Lung (tissue), 12 donors: ENCODE data around the gene CNIH3. TPM values are rescaled to one million over a fixed set of nuclear protein-coding genes. Genes with fewer than 3 reads are reported as not detected.

ENCODE experiments used
- ATAC-seq: fragments of 200-7000 bp; cut with Tn5 transposase; one replicate; pipeline ENCODE4 v1.9.1; 2020; ENCODE audit warnings: moderate number of reproducible peaks; ENCODE audit not compliant: insufficient read depth, low FRiP score
- DNase-seq, 3 donors: peaks; one replicate each; pipeline ENCODE4 v3.0.0-alpha.2; 2013 to 2017
- H3K27ac ChIP-seq, 2 donors: one replicate each; pipeline ENCODE4 v1.5.1; 2013; ENCODE audit warnings: mild to moderate bottlenecking in 2 of 2, moderate library complexity in 2 of 2, control low read depth in 1 of 2, inconsistent platforms in 1 of 2, low read depth in 1 of 2, low read length in 1 of 2
- H3K27me3 ChIP-seq, 3 donors: one replicate each; pipeline ENCODE4 v1.5.1; 2013; ENCODE audit warnings: low read length in 2 of 3; ENCODE audit not compliant: control insufficient read depth in 3 of 3, insufficient read depth in 3 of 3
- H3K36me3 ChIP-seq, 4 donors: one replicate each; pipeline ENCODE4 v1.5.1; 2013; ENCODE audit warnings: low read length in 4 of 4, mild to moderate bottlenecking in 1 of 4, moderate library complexity in 1 of 4; ENCODE audit not compliant: control insufficient read depth in 4 of 4, insufficient read depth in 4 of 4
- H3K4me1 ChIP-seq, 5 donors: one replicate each; pipeline ENCODE4 v1.5.1; 2013; ENCODE audit warnings: low read length in 5 of 5, mild to moderate bottlenecking in 2 of 5, moderate library complexity in 1 of 5; ENCODE audit not compliant: control insufficient read depth in 5 of 5, insufficient read depth in 5 of 5
- H3K4me3 ChIP-seq: one replicate; pipeline ENCODE4 v1.5.1; 2013; ENCODE audit warnings: mild to moderate bottlenecking, control low read depth, moderate library complexity
- H3K9ac ChIP-seq, 2 donors: one replicate each; pipeline ENCODE4 v1.5.1; 2013; ENCODE audit warnings: low read length in 2 of 2, control low read depth in 1 of 2; ENCODE audit not compliant: insufficient read depth in 1 of 2
- H3K9me3 ChIP-seq, 4 donors: one replicate each; pipeline ENCODE4 v1.5.1; 2013; ENCODE audit warnings: low read length in 3 of 4, mild to moderate bottlenecking in 1 of 4, moderate library complexity in 1 of 4; ENCODE audit not compliant: control insufficient read depth in 4 of 4, insufficient read depth in 3 of 4
- CTCF ChIP-seq: IDR thresholded peaks from 2 replicates; pipeline ENCODE4 v1.5.1; 2012; ENCODE audit warnings: mild to moderate bottlenecking; ENCODE audit errors: control extremely low read depth, extremely low read depth
- WGBS, 2 donors: extraction: QIAGEN DNeasy Blood & Tissue Kit; methylation state at CpG; one replicate each; pipeline ENCODE4 v1.1.7; 2013; 5-methylcytosine and 5-hydroxymethylcytosine counted together
- polyA plus RNA-seq, 2 donors: library from polyadenylated mRNA; stranded (reverse); fragments of 200-250 nt; gene quantifications; one replicate each; pipeline ENCODE4 v1.2.1, GENCODE V29; 2013
- total RNA-seq, 2 donors: library from RNA; depleted of rRNA in 1 of 2; stranded (reverse); fragments of >200 nt in 1 of 2; gene quantifications; one replicate each; pipeline ENCODE4 v1.2.1, GENCODE V29; 2014 to 2021
- donor health status: control.
- donor health status: control.
- donor health status: Bipolar disorder and iron deficiency.
- donor health status: healthy.
- donor health status: DM: yes; HTN: yes; CAD: no.

Gene CNIH3
- total and polyA plus RNA-seq, 4 donors = 0.70 to 5.2 (median 2.9) TPM

GRCh38 chr1:224616756-224617409, 766 bp downstream of the CNIH3 start:
- peaks cover 23 to 64% (median 49%) of the 10 kb centered on the region in 3 donors for H3K27me3 ChIP-seq
- no peak for TF ChIP-seq CTCF
- peaks cover 0 to 8% (median 0%) of the 10 kb centered on the region in 4 donors for H3K9me3 ChIP-seq
- WGBS, 2 donors = 4% methylated on average over 52 of the region's 52 CpGs
- H3K4me3 ChIP-seq = no peak overlapping the region
- H3K4me1 ChIP-seq = peaks cover 0 to 17% (median 9%) of the 10 kb centered on the region in 5 donors
- DNase-seq (no peak), ATAC-seq (no peak)
- no peak overlapping the region for H3K27ac ChIP-seq
- H3K9ac ChIP-seq = no peak overlapping the region
- H3K36me3 ChIP-seq = no peaks in the 10 kb centered on the region

DNA sequence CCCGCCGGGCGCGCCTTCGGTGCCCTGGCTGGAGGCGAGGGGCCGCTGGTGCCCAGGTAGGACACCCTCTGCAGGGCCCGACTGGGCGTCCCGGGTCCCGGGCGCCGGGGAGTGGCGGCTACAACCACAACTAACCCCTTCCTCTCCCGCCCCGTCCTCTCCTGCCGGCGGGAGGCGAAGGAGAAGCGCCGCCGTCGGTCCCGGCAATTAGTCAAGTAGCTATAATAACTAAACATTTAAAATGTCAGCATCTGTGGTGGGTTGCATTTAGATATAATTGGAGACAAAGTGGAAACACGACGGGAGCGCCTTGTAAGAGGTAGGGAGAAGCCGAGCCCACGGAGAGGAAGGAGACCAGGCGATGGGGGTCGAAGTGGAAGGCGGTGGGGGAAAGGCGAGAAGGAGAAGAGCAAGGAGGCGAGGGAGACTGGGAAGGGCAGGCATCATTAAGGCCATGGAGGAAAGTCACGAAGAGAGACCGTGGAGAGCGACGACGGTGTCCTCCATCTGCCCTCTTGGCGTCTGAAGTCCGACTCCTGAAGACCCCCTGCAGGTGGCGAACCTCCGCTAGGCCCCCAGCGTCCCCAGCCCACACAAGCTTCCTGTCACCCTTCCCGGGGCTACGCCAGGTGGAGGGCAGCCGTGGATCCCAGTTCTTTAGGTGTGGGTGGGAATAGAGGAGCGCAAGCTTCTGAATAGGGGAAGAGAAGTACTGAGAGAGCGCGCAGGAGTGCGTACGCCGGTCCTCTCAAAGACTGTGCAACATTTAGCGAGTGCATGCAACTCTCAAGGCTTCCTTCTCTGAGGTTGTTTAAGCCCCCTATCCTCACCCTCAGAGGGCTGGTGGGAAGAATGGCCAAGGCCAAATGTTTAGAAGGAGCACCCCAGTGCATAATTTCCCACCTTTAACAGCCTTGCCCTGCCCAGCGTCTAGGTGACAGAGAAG, 1.6 kb downstream of the CNIH3 start:
- peaks cover 23 to 64% (median 49%) of the 10 kb centered on the region in 3 donors for H3K27me3 ChIP-seq
- no peak for TF ChIP-seq CTCF

GRCh38 chr1:224619209-224619608, 3.1 kb downstream of the CNIH3 start:
- 78 to 85% methylated on average over 4 of the region's 4 CpGs for WGBS, 2 donors
- H3K27ac ChIP-seq = no peak overlapping the region
- TF ChIP-seq CTCF = no peak
- H3K9ac ChIP-seq = no peak overlapping the region
- DNase-seq = no peak
- H3K4me3 ChIP-seq = no peak overlapping the region
- no peaks in the 10 kb centered on the region for H3K36me3 ChIP-seq
- peaks cover 0 to 8% (median 0%) of the 10 kb centered on the region in 4 donors for H3K9me3 ChIP-seq
- H3K4me1 ChIP-seq = peaks cover 0 to 18% (median 9%) of the 10 kb centered on the region in 5 donors
- no peak for ATAC-seq
- peaks cover 23 to 63% (median 49%) of the 10 kb centered on the region in 3 donors for H3K27me3 ChIP-seq

More for the DNA sequence above, 1.6 kb downstream of the CNIH3 start:
- 4 to 5% methylated on average over 53 to 55 of the region's 55 CpGs for WGBS, 2 donors
- H3K9me3 ChIP-seq = peaks cover 0 to 8% (median 0%) of the 10 kb centered on the region in 4 donors
- peaks cover 0 to 17% (median 9%) of the 10 kb centered on the region in 5 donors for H3K4me1 ChIP-seq
- no peak overlapping the region for H3K9ac ChIP-seq
- no peak overlapping the region for H3K27ac ChIP-seq
- DNase-seq = no peak
- no peak overlapping the region for H3K4me3 ChIP-seq
- H3K36me3 ChIP-seq = no peaks in the 10 kb centered on the region
- no peak for ATAC-seq
